B cell (primary cell): ENCODE measurements around the gene KIF23. TPM values are rescaled to one million over a fixed set of nuclear protein-coding genes. Genes with fewer than 3 reads are reported as not detected.

Source experiments
- ATAC-seq: fragments of 200-7000 bp; cut with Tn5 transposase; one replicate; pipeline ENCODE4 v1.10.0; 2021; ENCODE audit warnings: low read depth, mild to moderate bottlenecking, moderate number of reproducible peaks, moderate library complexity
- CTCF ChIA-PET: fragments of 350-600 bp; sonication (Branson Sonifier 250); formaldehyde crosslinking; loops from one replicate; lab custom pipeline; 2021; ENCODE audit warnings: antibody characterized with exemption, inconsistent platforms; lab: Charles Lee
- POLR2A ChIA-PET: fragments of 350-600 bp; sonication (Branson Sonifier 250); formaldehyde crosslinking; loops from one replicate; lab custom pipeline; 2021; ENCODE audit warnings: antibody characterized with exemption; lab: Charles Lee
- DNase-seq: peaks from one replicate; pipeline ENCODE4 v3.0.0; 2013
- H2AFZ ChIP-seq: 2 replicates; pipeline ENCODE4 v1.6.1; 2012; ENCODE audit warnings: mild to moderate bottlenecking, low read depth, low read length; ENCODE audit not compliant: insufficient read depth, poor library complexity, severe bottlenecking
- H3K27ac ChIP-seq, 2 donors: 1 replicate in 1 of 2; 2 replicates in 1 of 2; pipeline ENCODE4 v1.5.1; 2012 to 2013; ENCODE audit warnings: low read length in 2 of 2, mild to moderate bottlenecking in 2 of 2, moderate library complexity in 1 of 2
- H3K27me3 ChIP-seq, 4 experiments: fragments of 200-600 bp in 1 of 4; sonication (generic) in 1 of 4; replicated peaks in 1 of 4; 1 replicate in 2 of 4; 2 replicates in 2 of 4; pipeline versions ENCODE4 v1.6.1 to v1.7.0; 2013 to 2016; ENCODE audit warnings: low read length in 3 of 4, mild to moderate bottlenecking in 2 of 4, mixed read lengths in 1 of 4, moderate library complexity in 1 of 4; ENCODE audit not compliant: insufficient read depth in 4 of 4, control insufficient read depth in 3 of 4; ENCODE audit errors: control extremely low read depth in 1 of 4
- H3K36me3 ChIP-seq, 2 experiments: replicated peaks in 1 of 2; 1 replicate in 1 of 2; 2 replicates in 1 of 2; pipeline versions ENCODE4 v1.6.1 to v1.7.1; 2013; ENCODE audit warnings: low read length in 1 of 2; ENCODE audit not compliant: insufficient read depth in 2 of 2, control insufficient read depth in 1 of 2; ENCODE audit errors: control extremely low read depth in 1 of 2, extremely low read depth in 1 of 2
- H3K4me1 ChIP-seq, 2 donors: fragments of 200-600 bp in 1 of 2; sonication (generic) in 1 of 2; 1 replicate in 1 of 2; 2 replicates in 1 of 2; pipeline versions ENCODE4 v1.5.1 to v1.6.1; 2013 to 2017; ENCODE audit warnings: low read length in 2 of 2; ENCODE audit not compliant: control insufficient read depth in 2 of 2, insufficient read depth in 2 of 2
- H3K4me2 ChIP-seq: replicated peaks from 2 replicates; pipeline ENCODE3; 2012; ENCODE audit warnings: mild to moderate bottlenecking, low read depth, low read length; ENCODE audit not compliant: poor library complexity, severe bottlenecking
- H3K4me3 ChIP-seq, 5 experiments: fragments of 200-600 bp in 1 of 5; sonication (generic) in 1 of 5; 1 replicate in 3 of 5; 2 replicates in 2 of 5; pipeline versions ENCODE4 v1.5.1 to v1.7.0; 2011 to 2016; ENCODE audit warnings: low read length in 4 of 5, mild to moderate bottlenecking in 4 of 5, low read depth in 2 of 5, control low read depth in 1 of 5, moderate library complexity in 1 of 5; ENCODE audit not compliant: insufficient read depth in 1 of 5; ENCODE audit errors: control extremely low read depth in 1 of 5, extremely low read depth in 1 of 5
- H3K79me2 ChIP-seq: fragments of 200-600 bp; sonication (generic); one replicate; pipeline ENCODE4 v1.6.0; 2016; ENCODE audit warnings: low read length; ENCODE audit not compliant: control insufficient read depth, insufficient read depth
- H3K9ac ChIP-seq: fragments of 200-600 bp; sonication (generic); 2 replicates; pipeline ENCODE4 v1.6.1; 2017; ENCODE audit warnings: mild to moderate bottlenecking, low read length, moderate library complexity
- H3K9me3 ChIP-seq, 3 donors: one replicate each; pipeline versions ENCODE4 v1.6.1 to v1.7.1; 2013; ENCODE audit warnings: low read length in 2 of 3; ENCODE audit not compliant: control insufficient read depth in 2 of 3, insufficient read depth in 1 of 3; ENCODE audit errors: control extremely low read depth in 1 of 3
- H4K20me1 ChIP-seq: 2 replicates; pipeline ENCODE4 v1.6.0; 2012; ENCODE audit warnings: mild to moderate bottlenecking, low read length; ENCODE audit not compliant: insufficient read depth, control insufficient read depth, poor library complexity, severe bottlenecking
- H3K27ac Mint-ChIP-seq: one replicate; pipeline ENCODE4 v1.8.0; 2021; ENCODE audit warnings: mixed read lengths
- H3K27me3 Mint-ChIP-seq: one replicate; pipeline ENCODE4 v1.8.0; 2021; ENCODE audit warnings: mixed read lengths
- H3K4me1 Mint-ChIP-seq: one replicate; pipeline ENCODE4 v1.8.0; 2021; ENCODE audit warnings: mixed read lengths
- H3K4me3 Mint-ChIP-seq: one replicate; pipeline ENCODE4 v1.8.0; 2021; ENCODE audit warnings: mixed read lengths
- H3K9me3 Mint-ChIP-seq: one replicate; pipeline ENCODE4 v1.8.0; 2022; ENCODE audit warnings: mixed read lengths; ENCODE audit not compliant: insufficient read depth
- EZH2 ChIP-seq: IDR thresholded peaks from 2 replicates; pipeline ENCODE4 v1.6.1; 2012; ENCODE audit warnings: borderline replicate concordance, low read depth, mild to moderate bottlenecking, moderate library complexity, low read length; ENCODE audit not compliant: insufficient read depth, poor library complexity, severe bottlenecking
- WGBS: methylation state at CpG from one replicate; pipeline ENCODE4 v1.1.5; 2013; ENCODE audit warnings: missing lambda C conversion rate; ENCODE audit not compliant: insufficient coverage; 5-methylcytosine and 5-hydroxymethylcytosine counted together
- intact Hi-C: fragments of 100-400 bp; cut with micrococcal nuclease; formaldehyde crosslinking; loops from one replicate; pipeline ENCODE4 v1.10.0; 2022
- polyA plus RNA-seq: library from polyadenylated mRNA; depleted of rRNA; stranded (reverse); fragments of >200 nt; gene quantifications from 2 replicates; pipeline ENCODE4 v1.2.3, GENCODE V29; 2012
- total RNA-seq, 2 donors: library from RNA; stranded (reverse); fragments of 120-200 nt in 1 of 2; gene quantifications; 1 replicate in 1 of 2; 2 replicates in 1 of 2; pipeline versions ENCODE4 v1.2.3 to v1.2.4, GENCODE V29; 2013 to 2022
- TF ChIP-seq, protein P1 (sequence below): fragments of 200-600 bp; IDR thresholded peaks from one replicate; pipeline ENCODE4 v1.8.0; 2022; ENCODE audit warnings: antibody characterized with exemption, mild to moderate bottlenecking

KIF23 gene
- total and polyA plus RNA-seq, 2 donors (not counting 1 experiment from before 2014, with no cell fraction given) = 0.30 to 0.34 TPM

DNA sequence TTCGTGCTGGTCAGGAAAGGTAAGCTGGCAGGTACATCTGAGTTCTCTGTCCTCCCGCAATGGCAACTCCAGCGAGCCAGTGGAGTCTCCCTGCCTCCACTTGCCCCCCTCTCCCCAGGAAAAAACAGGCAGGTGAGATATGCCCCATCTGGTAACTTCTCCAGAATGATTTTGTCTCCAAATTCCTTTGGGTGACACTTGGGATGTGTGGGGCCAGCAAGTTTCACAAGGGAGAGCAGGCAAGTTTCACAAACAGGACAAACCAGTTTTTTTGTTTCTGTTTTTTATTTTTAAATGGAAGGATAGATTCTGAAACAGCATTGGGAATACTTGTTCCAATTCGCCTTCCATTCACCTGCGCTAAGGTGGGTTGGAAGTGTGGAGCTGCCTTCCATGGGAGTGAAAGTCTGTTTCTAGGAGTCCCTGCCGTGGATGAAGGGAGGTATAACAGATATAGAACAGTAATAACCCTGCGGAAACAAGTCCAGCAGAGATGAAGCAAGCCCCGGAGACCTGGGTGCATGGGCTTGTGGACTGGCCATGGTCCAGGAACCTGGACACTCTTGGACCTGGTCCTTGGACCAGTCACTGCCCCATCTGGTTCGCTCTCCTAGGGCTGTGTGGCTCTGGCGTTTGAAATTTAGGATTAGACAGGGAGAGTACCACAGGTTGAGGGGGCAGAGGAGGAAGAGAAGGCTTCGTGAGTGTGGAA lies 22.9 kb upstream of the KIF23 start:
- POLR2A ChIA-PET = no interaction called here
- CTCF ChIA-PET = interaction anchor here (1.1 kb wide), 1 partner anchor 13 kb away, joined by 3 read pairs; no protein-coding TSS in a partner anchor
- Histone ChIP-seq H3K4me2 (no peak overlapping the region), H3K27me3 (peaks cover 0 to 3% (median 0%) of the 10 kb centered on the region in 4 experiments), H3K4me1 (peaks cover 3 to 7% of the 10 kb centered on the region in 2 donors), H3K36me3 (no peaks in the 10 kb centered on the region), H3K9me3 (no peaks in the 10 kb centered on the region), H2AFZ (no peak overlapping the region), H3K79me2 (no peaks in the 10 kb centered on the region), H4K20me1 (no peaks in the 10 kb centered on the region), H3K9ac (no peak overlapping the region), H3K4me3 (no peak overlapping the region), H3K27ac (no peak overlapping the region)
- Mint-ChIP-seq H3K9me3 (no peaks in the 10 kb centered on the region), H3K27me3 (no peaks in the 10 kb centered on the region), H3K4me3 (no peak overlapping the region), H3K4me1 (peaks cover 6% of the 10 kb centered on the region), H3K27ac (no peak overlapping the region)
- intact Hi-C loops = no loop called here
- DNase-seq (no peak), ATAC-seq (no peak)
- TF ChIP-seq, protein P1, sequence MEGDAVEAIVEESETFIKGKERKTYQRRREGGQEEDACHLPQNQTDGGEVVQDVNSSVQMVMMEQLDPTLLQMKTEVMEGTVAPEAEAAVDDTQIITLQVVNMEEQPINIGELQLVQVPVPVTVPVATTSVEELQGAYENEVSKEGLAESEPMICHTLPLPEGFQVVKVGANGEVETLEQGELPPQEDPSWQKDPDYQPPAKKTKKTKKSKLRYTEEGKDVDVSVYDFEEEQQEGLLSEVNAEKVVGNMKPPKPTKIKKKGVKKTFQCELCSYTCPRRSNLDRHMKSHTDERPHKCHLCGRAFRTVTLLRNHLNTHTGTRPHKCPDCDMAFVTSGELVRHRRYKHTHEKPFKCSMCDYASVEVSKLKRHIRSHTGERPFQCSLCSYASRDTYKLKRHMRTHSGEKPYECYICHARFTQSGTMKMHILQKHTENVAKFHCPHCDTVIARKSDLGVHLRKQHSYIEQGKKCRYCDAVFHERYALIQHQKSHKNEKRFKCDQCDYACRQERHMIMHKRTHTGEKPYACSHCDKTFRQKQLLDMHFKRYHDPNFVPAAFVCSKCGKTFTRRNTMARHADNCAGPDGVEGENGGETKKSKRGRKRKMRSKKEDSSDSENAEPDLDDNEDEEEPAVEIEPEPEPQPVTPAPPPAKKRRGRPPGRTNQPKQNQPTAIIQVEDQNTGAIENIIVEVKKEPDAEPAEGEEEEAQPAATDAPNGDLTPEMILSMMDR = no peak
- TF ChIP-seq EZH2 = no peak
- WGBS = 95% methylated on average over 11 of the region's 11 CpGs

- WGBS = 80% methylated on average over 3 of the region's 4 CpGs
- ATAC-seq = no peak
- H3K27me3 ChIP-seq = peaks cover 0 to 3% (median 0%) of the 10 kb centered on the region in 4 experiments
- H3K9me3 ChIP-seq = no peaks in the 10 kb centered on the region
- no peak overlapping the region for H3K27ac Mint-ChIP-seq
- no peaks in the 10 kb centered on the region for H3K79me2 ChIP-seq
- no peak overlapping the region for H2AFZ ChIP-seq
- CTCF ChIA-PET = interaction anchor here (0.9 to 1.5 kb wide), 2 partner anchors 335 to 336 kb away, joined by 3 read pairs; no protein-coding TSS in a partner anchor
- H4K20me1 ChIP-seq = no peaks in the 10 kb centered on the region
- no peak overlapping the region for H3K9ac ChIP-seq
- no peak for TF ChIP-seq EZH2
- no peaks in the 10 kb centered on the region for H3K9me3 Mint-ChIP-seq
- H3K27ac ChIP-seq = no peak overlapping the region
- H3K4me3 ChIP-seq = no peak overlapping the region
- H3K4me1 ChIP-seq = peaks cover 3 to 7% of the 10 kb centered on the region in 2 donors
- POLR2A ChIA-PET = no interaction called here
- intact Hi-C loops = no loop called here
- H3K4me3 Mint-ChIP-seq = no peak overlapping the region
- H3K27me3 Mint-ChIP-seq = no peaks in the 10 kb centered on the region
- no peak for DNase-seq
- peaks cover 6% of the 10 kb centered on the region for H3K4me1 Mint-ChIP-seq
- H3K4me2 ChIP-seq = no peak overlapping the region
- no peaks in the 10 kb centered on the region for H3K36me3 ChIP-seq
Observed at GRCh38 chr15:69392352-69392751, 21.8 kb upstream of the KIF23 start.
